ENCODE measurements around the gene PIK3R5. TPM values are rescaled to one million over a fixed set of nuclear protein-coding genes. Genes with fewer than 3 reads are reported as not detected.

Gene PIK3R5
- total and polyA plus RNA-seq, 7 donors = 0.20 to 2.9 (median 1.1) TPM

DNA sequence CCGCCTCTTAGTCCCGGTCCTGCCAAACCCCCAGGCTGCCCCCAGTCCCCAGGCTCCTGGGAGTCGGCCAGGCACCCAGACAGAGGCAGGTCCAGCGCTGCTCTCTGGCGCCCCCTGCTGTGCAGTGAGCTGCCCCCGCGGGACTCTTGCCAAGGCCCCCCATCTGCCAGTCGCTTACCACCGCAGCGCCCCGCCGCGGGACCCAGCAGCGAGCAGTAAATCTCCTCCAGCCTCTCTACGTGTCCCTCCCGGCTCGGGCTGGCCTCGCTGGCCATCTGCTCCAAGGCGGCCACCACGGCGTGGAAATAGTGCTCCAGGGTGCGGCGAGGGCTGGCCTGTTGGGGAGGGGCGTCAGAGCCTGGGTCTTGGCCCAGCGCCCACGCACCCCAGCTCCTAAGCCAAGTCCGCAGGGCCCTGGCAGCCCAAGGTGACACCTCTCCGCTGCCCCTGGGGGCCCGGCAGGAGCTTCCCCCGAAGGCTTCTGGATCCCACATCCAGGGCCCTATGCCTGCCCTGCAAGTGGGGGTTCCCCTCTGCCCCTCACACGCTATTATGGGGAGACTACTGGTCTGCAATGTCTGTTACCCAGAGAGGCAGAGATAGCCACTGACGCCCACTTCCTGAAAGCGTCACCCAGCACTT is 132.7 kb downstream of the PIK3R5 start:
- DNase-seq = no peak
- H3K4me1 ChIP-seq = no peaks in the 10 kb centered on the region
- peaks cover 0 to 5% (median 0%) of the 10 kb centered on the region in 3 donors for H3K27me3 ChIP-seq (ENCODE audit: insufficient read depth in 3 of 3, low read length in 2 of 3)
- no peak overlapping the region for H3K4me3 ChIP-seq
- intact Hi-C loops (cut with DNase I) = no loop called here
- H3K36me3 ChIP-seq (ENCODE audit: insufficient read depth in 1 of 2, low read depth in 1 of 2) = no peaks in the 10 kb centered on the region
- H3K9me3 ChIP-seq = no peaks in the 10 kb centered on the region
- ATAC-seq = no peak
- 30 to 36% (median 35%) methylated on average over 26 to 33 of the region's 33 CpGs for WGBS, 3 donors
- TF ChIP-seq, protein P1, sequence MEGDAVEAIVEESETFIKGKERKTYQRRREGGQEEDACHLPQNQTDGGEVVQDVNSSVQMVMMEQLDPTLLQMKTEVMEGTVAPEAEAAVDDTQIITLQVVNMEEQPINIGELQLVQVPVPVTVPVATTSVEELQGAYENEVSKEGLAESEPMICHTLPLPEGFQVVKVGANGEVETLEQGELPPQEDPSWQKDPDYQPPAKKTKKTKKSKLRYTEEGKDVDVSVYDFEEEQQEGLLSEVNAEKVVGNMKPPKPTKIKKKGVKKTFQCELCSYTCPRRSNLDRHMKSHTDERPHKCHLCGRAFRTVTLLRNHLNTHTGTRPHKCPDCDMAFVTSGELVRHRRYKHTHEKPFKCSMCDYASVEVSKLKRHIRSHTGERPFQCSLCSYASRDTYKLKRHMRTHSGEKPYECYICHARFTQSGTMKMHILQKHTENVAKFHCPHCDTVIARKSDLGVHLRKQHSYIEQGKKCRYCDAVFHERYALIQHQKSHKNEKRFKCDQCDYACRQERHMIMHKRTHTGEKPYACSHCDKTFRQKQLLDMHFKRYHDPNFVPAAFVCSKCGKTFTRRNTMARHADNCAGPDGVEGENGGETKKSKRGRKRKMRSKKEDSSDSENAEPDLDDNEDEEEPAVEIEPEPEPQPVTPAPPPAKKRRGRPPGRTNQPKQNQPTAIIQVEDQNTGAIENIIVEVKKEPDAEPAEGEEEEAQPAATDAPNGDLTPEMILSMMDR (IDR thresholded peaks at IDR 0.05) = no peak
- no peak overlapping the region for H3K27ac ChIP-seq

DNA sequence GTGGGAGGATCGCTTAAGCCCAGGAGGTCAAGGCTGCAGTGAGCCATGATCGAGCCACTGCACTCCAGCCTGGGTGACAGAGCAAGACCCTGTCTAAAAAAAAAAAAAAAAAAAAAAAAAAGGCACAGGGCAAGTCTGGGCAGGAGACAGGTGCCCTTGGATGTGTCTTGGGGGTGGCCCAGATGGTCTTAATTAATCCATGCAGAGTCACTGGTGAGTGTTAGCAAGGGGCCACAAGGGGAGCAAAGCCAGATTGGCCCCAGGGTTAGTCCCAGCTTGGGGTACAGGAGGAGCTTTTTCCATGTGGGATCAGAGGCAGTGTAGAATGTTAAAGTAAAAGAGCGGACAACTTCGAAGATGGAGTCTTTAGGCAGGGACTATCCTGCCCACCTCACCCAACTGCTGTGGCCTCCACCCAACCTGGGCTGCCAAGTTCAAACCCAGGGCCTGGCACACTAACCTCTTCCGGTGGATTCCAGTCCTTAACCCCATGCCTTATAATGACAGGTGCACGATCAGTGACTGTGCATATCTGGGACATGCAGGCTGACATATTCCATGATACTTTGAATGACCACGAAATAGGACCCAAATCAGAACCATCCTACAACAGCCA is 134.2 kb downstream of the PIK3R5 start:
- intact Hi-C loops (cut with DNase I) = no loop called here
- peaks cover 0 to 7% (median 0%) of the 10 kb centered on the region in 3 donors for H3K27me3 ChIP-seq (ENCODE audit: insufficient read depth in 3 of 3, low read length in 2 of 3)
- no peaks in the 10 kb centered on the region for H3K4me1 ChIP-seq
- WGBS, 3 donors = 63 to 77% (median 75%) methylated on average over 7 of the region's 7 CpGs
- H3K36me3 ChIP-seq (ENCODE audit: insufficient read depth in 1 of 2, low read depth in 1 of 2) = no peaks in the 10 kb centered on the region
- ATAC-seq (no peak), DNase-seq (no peak)
- H3K9me3 ChIP-seq = no peaks in the 10 kb centered on the region
- no peak overlapping the region for H3K4me3 ChIP-seq
- TF ChIP-seq, protein P1 (IDR thresholded peaks at IDR 0.05) = no peak
- no peak overlapping the region for H3K27ac ChIP-seq

DNA sequence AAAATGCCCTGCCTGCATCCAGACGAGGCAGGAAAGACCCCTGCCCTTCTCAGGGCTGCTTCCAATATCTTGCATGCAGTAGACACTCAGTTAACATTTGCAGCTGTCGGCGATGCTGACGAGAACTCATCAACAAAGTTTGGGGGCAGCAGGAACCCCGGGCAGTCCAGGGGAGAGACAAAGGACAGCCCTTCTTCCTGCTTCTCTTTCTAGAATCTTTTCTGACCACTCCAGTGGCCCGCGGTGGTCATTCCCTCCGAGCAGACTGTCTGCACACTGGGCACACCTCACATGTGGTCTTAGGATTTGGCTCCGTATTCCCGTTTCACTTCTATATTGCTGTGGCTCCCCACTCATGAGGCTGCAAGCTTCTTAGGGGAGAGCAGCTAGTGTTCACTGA is 135.4 kb downstream of the PIK3R5 start:
- Histone ChIP-seq H3K36me3 (ENCODE audit: insufficient read depth in 1 of 2, low read depth in 1 of 2) (no peaks in the 10 kb centered on the region), H3K4me3 (no peak overlapping the region), H3K27me3 (ENCODE audit: insufficient read depth in 3 of 3, low read length in 2 of 3) (peaks cover 0 to 7% (median 0%) of the 10 kb centered on the region in 3 donors), H3K4me1 (no peaks in the 10 kb centered on the region), H3K27ac (no peak overlapping the region), H3K9me3 (peaks cover 1% of the 10 kb centered on the region)
- DNase-seq = no peak
- intact Hi-C loops (cut with DNase I) = no loop called here
- 61 to 73% (median 69%) methylated on average over 10 of the region's 10 CpGs for WGBS, 3 donors
- TF ChIP-seq, protein P1 (IDR thresholded peaks at IDR 0.05) = no peak
- ATAC-seq = no peak

DNA sequence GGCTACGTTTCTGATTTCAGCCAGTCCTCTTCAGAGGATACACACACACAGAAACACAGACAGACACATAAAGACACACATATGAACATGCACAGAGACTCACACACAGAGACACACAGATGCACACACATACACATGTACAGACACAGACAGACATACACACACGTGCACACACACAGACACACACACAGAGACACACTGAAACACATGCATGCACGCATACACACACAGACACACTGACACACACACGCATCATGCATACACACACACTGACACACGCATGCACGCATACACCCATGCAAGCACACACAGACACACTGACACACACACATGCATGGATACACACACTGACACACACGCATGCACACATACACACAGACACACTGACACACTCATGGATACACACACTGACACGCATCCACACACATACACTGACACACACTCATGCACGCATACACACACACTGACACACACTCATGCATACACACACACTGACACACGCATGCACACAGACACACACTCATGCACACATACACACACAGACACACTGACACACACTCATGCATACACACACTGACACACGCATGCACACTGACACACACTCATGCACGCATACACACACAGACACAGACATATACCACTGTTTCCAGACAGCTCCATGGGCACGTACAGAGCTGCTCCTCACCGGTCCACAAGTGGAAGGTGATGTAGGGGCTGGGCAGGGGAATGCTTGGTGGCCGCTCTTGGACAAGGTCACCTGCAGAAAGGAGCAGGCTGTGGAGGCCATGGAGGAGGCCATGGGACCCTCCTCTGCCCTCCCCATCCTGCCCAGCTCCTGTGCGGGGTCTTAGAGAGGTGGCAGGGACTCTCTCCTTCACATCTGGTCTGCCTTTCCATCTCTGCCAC is 136.2 kb downstream of the PIK3R5 start:
- Histone ChIP-seq H3K36me3 (ENCODE audit: insufficient read depth in 1 of 2, low read depth in 1 of 2) (no peaks in the 10 kb centered on the region), H3K27ac (no peak overlapping the region), H3K4me1 (no peaks in the 10 kb centered on the region), H3K27me3 (ENCODE audit: insufficient read depth in 3 of 3, low read length in 2 of 3) (peaks cover 0 to 7% (median 0%) of the 10 kb centered on the region in 3 donors), H3K4me3 (no peak overlapping the region), H3K9me3 (peaks cover 8% of the 10 kb centered on the region)
- ATAC-seq (no peak), DNase-seq (no peak)
- WGBS, 3 donors = 87 to 90% (median 89%) methylated on average over 16 of the region's 16 CpGs
- TF ChIP-seq, protein P1 (IDR thresholded peaks at IDR 0.05) = no peak
- intact Hi-C loops (cut with DNase I) = no loop called here

Other genes with a start within 250 kb of the PIK3R5 start
- not detected for gene CCDC42, start 220.9 kb downstream of the PIK3R5 start, total RNA-seq
- not detected for gene CCDC42, start 220.9 kb downstream of the PIK3R5 start, polyA plus RNA-seq
- gene SPDYE4, start 207.2 kb downstream of the PIK3R5 start, total RNA-seq = not detected
- not detected for gene SPDYE4, start 207.2 kb downstream of the PIK3R5 start, polyA plus RNA-seq
- not detected for gene MFSD6L, start 166.3 kb downstream of the PIK3R5 start, total RNA-seq
- not detected for gene MFSD6L, start 166.3 kb downstream of the PIK3R5 start, polyA plus RNA-seq
- under 1 TPM; 0.28 to 0.58 (median 0.44) TPM for gene PIK3R6, start 98.0 kb downstream of the PIK3R5 start, total RNA-seq
- under 1 TPM; 0.08 to 0.53 (median 0.18) TPM for gene PIK3R6, start 98.0 kb downstream of the PIK3R5 start, polyA plus RNA-seq
- 1 to 10 TPM in 3 of 4 donors, under 1 TPM in 1; 0.67 to 2.1 (median 1.2) TPM for gene NTN1, start 55.8 kb upstream of the PIK3R5 start, total RNA-seq
- under 1 TPM; 0.38 to 0.85 (median 0.60) TPM for gene NTN1, start 55.8 kb upstream of the PIK3R5 start, polyA plus RNA-seq

All from psoas muscle (tissue), 8 donors.